ENCODE results near the gene PHF13. TPM values are rescaled to one million over a fixed set of nuclear protein-coding genes. Genes with fewer than 3 reads are reported as not detected.

Gene PHF13
- total and polyA plus RNA-seq, 2 experiments from 2014 or later = 9.6 to 11.4 TPM

DNA sequence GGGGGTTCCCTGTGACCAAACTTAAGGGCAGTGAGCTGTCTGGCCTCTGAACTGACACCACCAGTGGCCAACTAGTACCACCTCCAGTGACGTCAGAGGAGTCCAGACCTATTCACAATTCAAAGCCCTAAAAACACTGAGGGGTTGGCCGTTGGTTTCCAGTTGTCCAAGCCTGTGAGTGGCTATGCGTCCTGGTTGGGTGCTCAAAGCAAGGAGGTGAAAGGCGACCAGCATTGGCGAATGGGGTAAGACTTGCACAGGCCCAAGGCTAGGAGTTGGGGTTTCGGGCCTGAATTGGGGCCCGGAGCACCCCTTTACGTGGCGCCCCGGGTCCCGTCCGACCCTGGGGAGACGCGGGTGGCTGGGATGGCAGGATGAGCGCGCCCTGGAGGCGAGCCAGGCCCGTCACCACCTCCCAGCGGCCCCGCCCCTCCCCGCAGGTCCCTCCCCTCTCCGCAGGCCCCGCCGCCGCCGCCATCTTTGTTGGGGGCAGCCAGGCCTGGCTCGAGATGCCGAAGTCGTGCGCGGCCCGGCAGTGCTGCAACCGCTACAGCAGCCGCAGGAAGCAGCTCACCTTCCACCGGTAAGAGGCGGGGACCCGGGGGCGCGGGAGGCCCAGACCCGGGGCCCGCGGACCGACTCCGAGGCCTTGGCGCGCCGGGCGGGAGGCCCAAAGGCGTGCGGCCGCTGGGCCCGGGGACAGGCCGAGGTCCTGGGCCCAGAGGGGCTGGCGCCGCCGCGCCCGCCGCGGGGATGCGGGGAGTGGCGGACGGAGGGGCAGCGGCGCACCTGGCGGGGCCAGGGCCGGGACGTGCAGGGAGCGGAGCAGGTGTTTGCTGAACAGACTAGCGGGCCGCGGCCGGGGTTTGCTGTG is 11.4 kb downstream of the PHF13 start, which contains the start of gene THAP3:
TSS of gene THAP3 (plus strand) at position 159 of the 874 bp plus-strand sequence. CDS start at position 510, 351 bp downstream.
- H4K20me1 ChIP-seq (ENCODE audit: insufficient read depth, poor library complexity, severe bottlenecking) = peaks cover 4% of the 10 kb centered on the region
- peaks cover 13% of the 10 kb centered on the region for H3K4me1 ChIP-seq (ENCODE audit: insufficient read depth)
- no peaks in the 10 kb centered on the region for H3K9me2 ChIP-seq (replicated peaks; ENCODE audit: insufficient read depth)
- no peaks in the 10 kb centered on the region for H3K9me3 ChIP-seq (ENCODE audit: low read depth)
- H3K27me3 ChIP-seq = no peaks in the 10 kb centered on the region
- H3K27ac ChIP-seq = peak within 1 kb of the TSS; percentile 93
- H3K4me2 ChIP-seq = peak within 1 kb of the TSS; percentile 90
- H3K79me2 ChIP-seq = peaks cover 57% of the 10 kb centered on the region
- DNase-seq (ENCODE audit: low spot score) = peak; percentile 95
- TF ChIP-seq, protein P1, sequence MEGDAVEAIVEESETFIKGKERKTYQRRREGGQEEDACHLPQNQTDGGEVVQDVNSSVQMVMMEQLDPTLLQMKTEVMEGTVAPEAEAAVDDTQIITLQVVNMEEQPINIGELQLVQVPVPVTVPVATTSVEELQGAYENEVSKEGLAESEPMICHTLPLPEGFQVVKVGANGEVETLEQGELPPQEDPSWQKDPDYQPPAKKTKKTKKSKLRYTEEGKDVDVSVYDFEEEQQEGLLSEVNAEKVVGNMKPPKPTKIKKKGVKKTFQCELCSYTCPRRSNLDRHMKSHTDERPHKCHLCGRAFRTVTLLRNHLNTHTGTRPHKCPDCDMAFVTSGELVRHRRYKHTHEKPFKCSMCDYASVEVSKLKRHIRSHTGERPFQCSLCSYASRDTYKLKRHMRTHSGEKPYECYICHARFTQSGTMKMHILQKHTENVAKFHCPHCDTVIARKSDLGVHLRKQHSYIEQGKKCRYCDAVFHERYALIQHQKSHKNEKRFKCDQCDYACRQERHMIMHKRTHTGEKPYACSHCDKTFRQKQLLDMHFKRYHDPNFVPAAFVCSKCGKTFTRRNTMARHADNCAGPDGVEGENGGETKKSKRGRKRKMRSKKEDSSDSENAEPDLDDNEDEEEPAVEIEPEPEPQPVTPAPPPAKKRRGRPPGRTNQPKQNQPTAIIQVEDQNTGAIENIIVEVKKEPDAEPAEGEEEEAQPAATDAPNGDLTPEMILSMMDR (IDR thresholded peaks at IDR 0.05; ENCODE audit: poor library complexity) = peak; percentile 22
- TF ChIP-seq EZH2 (IDR thresholded peaks at IDR 0.05; ENCODE audit: borderline replicate concordance) = no peak
- H3K36me3 ChIP-seq (replicated peaks; ENCODE audit: insufficient read depth, low read depth) = no peaks in the 10 kb centered on the region
- H3K4me3 ChIP-seq = peak within 1 kb of the TSS; percentile 81
- peak within 1 kb of the TSS; percentile 87 for H2AFZ ChIP-seq
- WGBS (ENCODE audit: low lambda C conversion rate, missing lambda C conversion rate) = 4% methylated on average over 38 of the region's 73 CpGs

DNA sequence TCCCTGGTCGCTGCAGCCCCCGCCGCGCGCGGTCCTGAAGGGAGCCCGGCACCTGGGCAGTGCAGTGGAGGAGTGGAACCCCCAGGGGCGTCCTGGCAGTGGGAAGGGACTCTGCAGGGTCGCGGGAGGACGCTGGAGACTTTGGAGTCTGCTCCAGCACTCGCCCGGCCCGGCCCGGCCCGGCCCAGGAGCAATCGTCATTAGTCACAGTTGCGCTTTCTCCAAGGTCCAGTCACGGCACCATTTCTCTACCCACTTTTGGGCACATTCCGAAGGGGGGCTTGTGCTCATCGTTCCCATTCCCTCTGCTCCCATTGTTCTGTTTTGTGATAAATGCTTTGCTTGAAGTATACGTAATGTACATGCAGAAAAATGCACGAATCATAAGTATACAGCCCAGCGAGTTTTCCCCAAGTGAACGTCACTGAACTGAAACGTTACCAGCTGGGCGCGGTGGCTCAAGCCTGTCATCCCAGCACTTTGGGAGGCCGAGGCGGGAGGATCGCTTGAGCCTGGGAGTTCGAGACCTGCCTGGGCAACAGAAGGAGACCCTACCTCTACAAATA is 12.1 kb downstream of the PHF13 start:
- H3K4me2 ChIP-seq = peak overlapping the region; percentile 90
- peak overlapping the region; percentile 87 for H2AFZ ChIP-seq
- no peaks in the 10 kb centered on the region for H3K36me3 ChIP-seq (replicated peaks; ENCODE audit: insufficient read depth, low read depth)
- H3K27me3 ChIP-seq = no peaks in the 10 kb centered on the region
- no peaks in the 10 kb centered on the region for H3K9me2 ChIP-seq (replicated peaks; ENCODE audit: insufficient read depth)
- H3K27ac ChIP-seq = peak overlapping the region; percentile 93
- H3K4me1 ChIP-seq (ENCODE audit: insufficient read depth) = peaks cover 13% of the 10 kb centered on the region
- WGBS (ENCODE audit: low lambda C conversion rate, missing lambda C conversion rate) = 29% methylated on average over 17 of the region's 32 CpGs
- H3K79me2 ChIP-seq = peaks cover 50% of the 10 kb centered on the region
- H4K20me1 ChIP-seq (ENCODE audit: insufficient read depth, poor library complexity, severe bottlenecking) = peaks cover 4% of the 10 kb centered on the region
- TF ChIP-seq EZH2 (IDR thresholded peaks at IDR 0.05; ENCODE audit: borderline replicate concordance) (no peak), EZH2phosphoT487 (IDR thresholded peaks at IDR 0.05; ENCODE audit: low read depth, severe bottlenecking, unreplicated experiment) (no peak)
- TF ChIP-seq, protein P1 (IDR thresholded peaks at IDR 0.05; ENCODE audit: poor library complexity) = no peak
- peak overlapping the region; percentile 81 for H3K4me3 ChIP-seq
- H3K9me3 ChIP-seq (ENCODE audit: low read depth) = no peaks in the 10 kb centered on the region
- DNase-seq (ENCODE audit: low spot score) = peak; percentile 32

DNA sequence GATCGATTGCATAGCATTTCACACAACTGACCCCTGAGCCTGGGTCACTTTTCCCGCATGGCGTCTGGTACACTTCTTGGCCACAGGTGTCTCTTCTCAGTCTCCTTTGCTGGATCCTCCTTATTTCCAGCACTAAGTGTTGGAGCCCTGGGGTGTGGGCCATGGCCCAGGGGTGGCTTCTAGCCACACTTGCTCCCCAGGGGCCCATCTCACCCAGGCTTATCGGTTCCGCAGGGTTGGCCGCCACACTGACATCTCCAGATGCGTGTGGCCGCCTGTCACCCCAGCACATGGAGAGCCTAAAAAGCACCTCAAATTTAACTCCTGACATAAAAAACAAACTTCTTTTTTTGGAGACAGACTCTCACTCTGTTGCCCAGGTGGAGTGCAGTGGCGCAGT is 13.5 kb downstream of the PHF13 start:
- DNase-seq (ENCODE audit: low spot score) = no peak
- peaks cover 40% of the 10 kb centered on the region for H3K79me2 ChIP-seq

More for the DNA sequence above, 13.5 kb downstream of the PHF13 start:
- 98% methylated on average over 9 of the region's 9 CpGs for WGBS (ENCODE audit: low lambda C conversion rate, missing lambda C conversion rate)
- H3K27me3 ChIP-seq = no peaks in the 10 kb centered on the region
- H4K20me1 ChIP-seq (ENCODE audit: insufficient read depth, poor library complexity, severe bottlenecking) = peaks cover 4% of the 10 kb centered on the region
- H3K4me3 ChIP-seq = no peak overlapping the region
- H3K36me3 ChIP-seq (replicated peaks; ENCODE audit: insufficient read depth, low read depth) = no peaks in the 10 kb centered on the region
- H3K4me1 ChIP-seq (ENCODE audit: insufficient read depth) = peaks cover 13% of the 10 kb centered on the region
- no peak overlapping the region for H3K27ac ChIP-seq
- TF ChIP-seq EZH2 (IDR thresholded peaks at IDR 0.05; ENCODE audit: borderline replicate concordance) (no peak), EZH2phosphoT487 (IDR thresholded peaks at IDR 0.05; ENCODE audit: low read depth, severe bottlenecking, unreplicated experiment) (no peak)
- TF ChIP-seq, protein P1 (IDR thresholded peaks at IDR 0.05; ENCODE audit: poor library complexity) = no peak
- H3K9me2 ChIP-seq (replicated peaks; ENCODE audit: insufficient read depth) = no peaks in the 10 kb centered on the region
- no peaks in the 10 kb centered on the region for H3K9me3 ChIP-seq (ENCODE audit: low read depth)
- H3K4me2 ChIP-seq = no peak overlapping the region
- no peak overlapping the region for H2AFZ ChIP-seq
